ENCODE measurements around the gene IGSF9B. TPM values are rescaled to one million over a fixed set of nuclear protein-coding genes. Genes with fewer than 3 reads are reported as not detected.

IGSF9B gene
- total and polyA plus RNA-seq, 9 of the 15 experiments (the other 6 are each of a cell fraction or from before 2014, with no cell fraction given) = 0.09 TPM; not detected in 8

GRCh38 chr11:133956650-133957633 lies at the start of gene IGSF9B (continued):
- no peak for TF ChIP-seq CLOCK (CRISPR knock-in tag; IDR thresholded peaks at IDR 0.05; ENCODE audit: borderline replicate concordance)
- TF ChIP-seq NFYB (IDR thresholded peaks at IDR 0.05; ENCODE audit: extremely low read depth, insufficient read length) = peak; percentile 42
- no peak for TF ChIP-seq BRF1 (IDR thresholded peaks at IDR 0.05; ENCODE audit: borderline replicate concordance, extremely low read depth, insufficient read length)
- TF ChIP-seq YY1 (IDR thresholded peaks at IDR 0.05; ENCODE audit: borderline replicate concordance in 1 of 3, control insufficient read depth in 1 of 3, extremely low read depth in 1 of 3, insufficient read depth in 3 of 3, insufficient read length in 1 of 3, insufficient replicate concordance in 2 of 3, low read depth in 1 of 3, low read length in 2 of 3) = no peak
- TF ChIP-seq SAFB (IDR thresholded peaks at IDR 0.05; ENCODE audit: borderline replicate concordance, low read depth, low read length) = no peak
